Activated CD4-positive, CD25-positive, alpha-beta regulatory T cell treated with anti-CD3 and anti-CD28 coated beads, Interleukin-2, amount 50 U/mL, for 16 hours (primary cell): ENCODE results near the gene REXO1.

Source experiments
- DNase-seq: peaks from one replicate; pipeline ENCODE4 v3.0.0-alpha.2; 2020; ENCODE audit warnings: low read depth, low spot score

Gene REXO1

DNA sequence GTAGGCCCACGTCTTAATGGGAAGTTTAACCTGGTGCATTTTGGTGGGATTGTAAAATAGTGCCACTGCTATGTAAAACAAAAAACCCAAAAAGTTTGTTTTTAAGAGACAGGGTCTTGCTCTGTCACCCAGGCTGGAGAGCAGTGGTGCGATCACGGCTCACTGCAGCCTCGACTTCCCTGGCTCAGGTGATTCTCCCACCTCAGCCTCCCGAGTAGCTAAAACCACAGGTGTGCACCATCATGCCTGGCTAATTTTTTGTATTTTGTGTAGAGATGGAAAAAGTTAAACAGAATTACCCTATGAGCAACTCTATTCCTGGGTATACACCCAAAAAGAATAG, 820 bp upstream of the REXO1 start:
- no peak for DNase-seq

- DNase-seq: no peak
Observed at GRCh38 chr19:1847684-1848398, 442 bp downstream of the REXO1 start.

- DNase-seq: no peak
Observed at GRCh38 chr19:1847348-1847683, 967 bp downstream of the REXO1 start.

DNA sequence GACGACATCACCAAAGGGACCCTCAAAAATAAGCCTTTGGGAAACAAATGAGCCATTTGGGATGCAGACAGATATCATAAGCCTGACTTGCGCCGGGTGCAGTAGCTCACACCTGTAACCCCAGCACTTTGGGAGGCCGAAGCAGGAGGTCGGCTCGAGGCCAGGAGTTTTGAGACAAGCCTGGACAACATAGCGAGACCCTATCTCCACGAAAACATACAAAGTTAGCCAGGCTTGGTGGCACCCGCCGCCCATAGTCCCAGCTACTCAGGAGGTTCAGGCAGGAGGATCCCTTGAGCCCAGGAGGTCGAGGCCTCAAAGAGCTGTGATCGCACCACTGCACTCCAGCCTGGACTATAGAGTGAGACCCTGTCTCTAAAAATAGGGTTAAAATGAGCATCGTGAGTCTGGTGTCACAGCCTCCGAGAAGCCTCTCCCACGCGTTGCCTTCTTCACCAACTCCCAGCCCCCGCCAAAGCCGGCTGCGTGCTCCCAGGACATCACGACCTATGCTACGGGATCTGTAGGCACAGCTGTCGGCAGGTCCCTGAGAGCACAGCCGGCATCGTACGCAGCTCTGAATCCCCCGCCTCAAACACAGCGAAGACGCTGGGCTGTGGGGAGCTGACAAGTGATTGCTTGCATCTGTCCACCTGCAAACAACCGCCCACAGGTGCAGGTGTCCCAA, 1.6 kb downstream of the REXO1 start:
- no peak for DNase-seq

GRCh38 chr19:1845642-1846041, 2.6 kb downstream of the REXO1 start:
- DNase-seq: no peak

DNA sequence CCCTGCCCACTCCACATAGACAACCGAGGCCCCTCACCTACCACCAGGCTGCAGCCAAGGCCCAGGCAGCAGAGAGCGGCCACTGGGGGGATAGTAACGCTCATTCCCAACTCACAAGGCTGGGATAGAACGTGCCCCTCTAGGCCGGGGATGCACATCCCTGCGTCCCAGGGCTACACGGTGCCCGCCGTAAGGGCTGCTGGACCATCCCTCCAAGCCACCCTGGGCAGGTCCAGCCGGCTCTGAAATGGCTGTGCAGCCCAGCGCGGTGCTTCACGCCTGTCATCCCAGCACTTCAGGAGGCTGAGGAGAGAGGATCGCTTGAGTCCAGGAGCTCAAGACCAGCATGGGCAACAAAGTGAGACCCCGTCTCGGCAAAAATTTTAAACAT, 3.2 kb downstream of the REXO1 start:
- no peak for DNase-seq

DNA sequence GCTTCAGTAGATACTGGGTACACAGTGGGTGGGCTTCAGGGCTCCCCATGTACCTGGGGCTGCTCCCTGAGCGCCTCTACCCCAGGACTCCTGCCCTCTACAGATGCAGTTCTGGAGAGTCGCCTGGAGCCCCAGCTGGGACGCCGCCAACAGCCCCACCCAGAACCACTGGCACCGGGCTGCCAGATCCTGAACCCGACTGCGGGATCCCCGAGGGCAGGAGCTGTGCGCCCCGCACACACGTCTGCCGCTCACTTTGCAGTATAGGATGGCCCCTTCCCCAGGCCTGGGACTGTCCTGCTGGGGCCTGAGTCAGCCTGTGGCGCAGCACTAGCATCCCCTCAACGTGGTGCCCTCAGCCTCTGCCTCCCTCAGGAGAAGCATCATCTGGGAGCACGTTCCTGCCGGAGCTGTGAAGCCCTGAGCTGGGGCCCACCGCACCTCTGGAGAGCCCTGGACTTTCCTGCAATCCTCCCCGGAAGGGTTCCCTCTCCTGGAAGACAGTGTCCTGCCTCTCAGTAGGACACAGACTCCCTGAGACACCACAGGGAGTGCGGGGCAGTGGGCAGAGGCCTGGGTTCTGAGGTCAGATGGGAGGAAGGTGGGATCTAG, 3.7 kb downstream of the REXO1 start:
- DNase-seq: no peak

DNA sequence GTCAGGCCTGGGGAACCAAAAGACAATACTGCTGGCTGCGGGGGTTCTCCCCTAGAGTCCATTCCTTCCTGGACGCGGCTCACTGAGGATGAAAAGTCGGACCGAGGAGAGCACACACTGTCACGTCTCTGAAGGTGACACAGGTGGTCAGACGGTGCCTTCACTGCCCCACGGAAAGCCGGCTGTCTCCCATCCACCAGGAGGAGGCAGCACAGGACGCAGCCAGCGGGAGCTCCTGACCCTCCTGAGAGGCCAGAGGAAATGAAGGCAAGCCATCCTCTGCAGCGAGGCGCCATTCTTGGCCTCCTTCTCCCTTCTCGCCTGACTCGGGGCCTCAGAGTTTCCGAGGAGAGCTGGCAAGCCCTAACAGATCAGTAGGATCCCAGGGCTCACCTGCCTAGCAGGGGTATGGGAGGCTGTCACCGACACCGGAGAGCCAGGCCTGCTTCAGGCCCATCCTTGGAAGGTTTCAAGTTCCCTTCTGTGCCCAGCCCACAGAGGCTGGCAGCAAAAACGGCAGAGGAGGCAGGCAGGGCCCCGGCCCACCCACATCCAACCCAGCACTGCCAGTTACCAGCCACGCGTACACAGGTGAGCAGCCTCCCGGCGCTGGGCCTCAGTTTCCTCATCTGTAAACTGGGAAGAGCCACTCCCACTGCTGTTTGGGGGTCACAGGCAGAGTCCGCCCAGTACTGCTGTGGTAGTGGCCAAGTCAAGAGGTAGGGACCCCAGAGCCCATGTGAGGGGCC, 4.5 kb downstream of the REXO1 start:
- DNase-seq: no peak

- no peak for DNase-seq
Observed at GRCh38 chr19:1843116-1843515, 5.2 kb downstream of the REXO1 start.

DNA sequence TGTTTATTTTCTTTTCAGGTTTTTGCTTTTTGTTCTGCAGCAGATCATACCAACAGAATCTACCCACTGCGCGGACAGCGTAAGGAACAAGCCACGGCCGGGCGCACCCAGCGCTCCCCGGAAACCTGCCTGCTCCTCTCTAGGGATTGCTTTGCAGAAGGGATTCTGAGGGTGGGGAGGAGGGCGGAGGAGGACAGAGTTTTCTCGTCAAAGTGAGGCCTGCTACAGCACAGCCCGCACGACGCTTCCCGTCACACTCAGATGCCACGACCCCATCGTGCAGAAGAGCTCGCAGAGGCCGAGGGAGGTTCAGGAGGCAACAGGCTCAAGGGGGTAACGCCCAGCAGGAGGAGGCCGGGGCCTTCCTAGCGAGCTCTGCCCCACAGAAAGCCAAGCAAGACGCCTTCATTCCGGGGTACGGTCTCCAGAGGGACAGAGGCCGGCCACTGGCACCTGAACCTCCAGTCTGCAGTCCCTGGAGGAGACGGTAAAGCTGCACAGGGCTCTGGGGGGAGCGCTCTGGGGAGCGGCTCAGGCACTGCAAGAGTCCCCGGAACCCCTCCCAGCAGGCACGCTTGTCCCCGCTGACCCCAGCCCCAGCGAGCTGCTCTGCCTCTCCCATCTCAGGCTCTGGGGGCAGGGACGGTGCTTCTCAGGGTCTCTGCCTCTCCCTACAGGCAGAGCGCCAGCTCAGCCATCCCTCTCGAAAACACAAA, 6.9 kb downstream of the REXO1 start:
- DNase-seq: no peak

DNA sequence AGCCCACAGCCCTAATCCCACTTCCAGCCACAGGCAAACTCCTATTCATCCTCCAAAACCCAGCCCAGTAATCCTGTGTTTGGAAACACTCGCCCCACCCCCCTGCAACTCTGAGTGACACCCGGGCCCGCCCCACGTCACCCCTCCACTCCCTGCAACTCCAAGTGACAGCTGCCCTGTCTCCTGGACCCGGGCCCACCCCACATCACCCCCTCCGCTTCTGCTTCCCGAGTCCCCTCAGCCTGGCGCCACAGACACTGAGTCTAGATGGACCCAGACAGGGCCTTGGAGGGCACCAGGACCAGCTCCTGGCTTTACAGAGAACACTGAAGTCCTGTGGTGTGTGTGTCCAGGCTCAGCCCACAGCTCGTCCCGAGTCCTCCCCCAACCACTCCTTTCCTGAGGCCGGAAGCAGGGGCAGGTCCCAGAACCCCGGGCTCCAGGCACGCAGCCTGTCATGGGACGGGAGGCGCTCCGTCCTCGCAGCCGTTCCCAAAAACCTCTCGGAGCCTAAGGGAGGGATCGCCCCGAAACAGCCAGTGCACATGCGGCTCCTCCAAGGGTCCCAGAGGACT, 7.7 kb downstream of the REXO1 start:
- DNase-seq: no peak

DNA sequence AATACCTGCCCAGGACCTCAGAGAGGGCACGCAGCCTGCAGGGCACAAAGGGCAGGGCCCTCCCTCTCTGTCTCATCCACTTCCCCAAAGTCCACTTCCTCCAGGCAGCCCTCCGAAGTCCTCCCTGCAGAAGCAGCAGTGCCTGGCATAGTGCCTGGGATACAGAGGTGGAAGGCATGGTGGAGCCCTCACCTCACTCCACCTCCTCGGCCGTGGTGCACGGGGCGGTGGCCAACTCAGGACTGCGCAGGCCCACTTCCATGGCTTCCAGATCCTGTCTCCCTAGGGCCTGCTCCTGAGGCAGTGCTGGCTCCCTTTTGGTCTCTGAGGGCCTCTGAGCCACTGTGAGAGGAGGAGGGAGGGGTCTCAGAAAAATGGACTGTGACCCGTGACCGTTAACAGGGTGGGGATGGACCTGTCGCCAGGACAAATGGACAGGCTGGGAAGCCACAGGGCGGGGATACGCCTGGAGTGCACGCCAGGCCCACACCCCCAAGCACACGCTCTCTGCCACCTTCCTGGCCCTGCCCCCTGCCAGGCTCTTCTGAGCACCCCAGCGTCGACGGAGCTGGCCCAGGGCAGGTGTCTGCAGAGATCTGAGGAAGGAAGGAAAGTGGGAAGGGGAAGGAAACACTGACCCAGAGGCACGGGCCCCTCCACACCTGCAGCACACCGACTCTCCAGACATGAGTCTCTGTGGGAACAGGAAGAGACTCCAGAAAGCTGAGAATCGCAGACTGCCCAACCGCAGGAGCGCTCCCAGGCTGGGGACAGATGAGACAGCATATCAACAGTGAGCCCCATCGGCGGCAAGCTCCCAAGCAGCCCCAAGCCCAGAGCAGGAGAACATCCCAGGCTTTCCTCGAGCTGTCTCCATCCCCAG, 8.4 kb downstream of the REXO1 start:
- DNase-seq: no peak

GRCh38 chr19:1837625-1838105, 10.6 kb downstream of the REXO1 start:
- DNase-seq: peak; percentile 26

- no peak for DNase-seq
Observed at GRCh38 chr19:1837222-1837565, 11.1 kb downstream of the REXO1 start.

- DNase-seq: no peak
Observed at GRCh38 chr19:1836458-1837221, 11.6 kb downstream of the REXO1 start.

DNA sequence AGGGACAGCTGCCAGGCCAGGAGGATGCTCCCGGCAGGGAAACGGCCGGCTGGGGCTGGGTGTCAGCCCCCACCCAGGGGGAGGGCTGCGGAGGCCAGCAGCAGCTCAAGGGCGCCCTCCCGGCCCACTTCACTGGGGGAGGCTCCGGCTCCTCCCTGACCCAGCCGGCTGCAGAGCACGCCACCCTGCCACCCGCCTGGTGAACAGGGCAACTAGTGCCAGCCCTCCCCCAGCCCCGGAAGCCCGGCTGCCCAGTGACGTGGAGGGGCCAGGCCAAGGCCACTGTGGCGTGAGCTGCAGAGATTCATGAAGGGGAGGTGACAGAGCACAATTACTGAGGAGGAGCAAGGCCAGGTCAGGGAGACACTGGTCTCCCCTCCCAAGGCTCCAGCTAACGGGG, 14.7 kb downstream of the REXO1 start:
- DNase-seq: no peak

GRCh38 chr19:1832046-1832663, 16.1 kb downstream of the REXO1 start:
- no peak for DNase-seq

DNA sequence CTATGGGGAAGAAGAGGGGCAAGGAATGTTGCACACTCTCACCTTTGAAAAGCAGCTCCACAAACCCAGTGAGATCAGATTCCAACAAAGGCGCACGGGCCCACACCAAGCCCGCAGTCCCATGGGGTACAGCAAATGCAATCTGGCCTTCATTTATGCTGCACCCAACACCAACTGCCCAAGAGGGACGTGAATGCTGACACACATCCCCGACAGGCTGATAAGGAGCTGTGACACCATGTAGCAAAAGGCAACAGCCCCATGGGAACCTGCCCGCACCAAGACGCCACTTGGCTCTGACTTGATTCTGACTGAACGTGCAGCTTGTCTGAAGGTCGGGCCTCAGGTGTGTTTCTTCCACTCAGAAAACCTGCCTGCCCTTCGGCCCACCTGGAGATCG, 17.3 kb downstream of the REXO1 start:
- DNase-seq: no peak

DNA sequence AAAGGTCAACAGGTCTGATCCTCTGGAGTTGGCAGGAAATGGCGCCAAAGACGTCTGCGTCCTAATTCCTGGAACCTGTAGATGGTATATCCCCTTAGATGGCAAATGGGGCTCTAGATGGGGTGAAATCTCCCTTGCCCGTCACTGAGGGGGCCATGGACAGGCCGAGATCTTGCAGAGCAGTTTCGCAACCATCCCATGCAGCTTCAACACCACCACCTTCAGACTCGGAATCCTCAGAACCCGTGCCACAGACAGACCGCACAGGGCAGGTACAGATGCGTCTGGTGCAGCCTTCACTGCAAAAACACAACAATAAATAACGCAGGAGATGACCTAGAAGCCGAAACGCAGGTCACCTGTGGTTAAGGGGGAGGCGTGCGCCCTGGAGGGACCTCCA, 17.7 kb downstream of the REXO1 start:
- no peak for DNase-seq
